A549 (cell line): ENCODE results near the gene GABARAP. TPM values are rescaled to one million over a fixed set of nuclear protein-coding genes. Genes with fewer than 3 reads are reported as not detected.

ENCODE experiments used
- ATAC-seq, 2 experiments: fragments of 200-7000 bp in 1 of 2; fragments of >200 bp in 1 of 2; cut with Nextera tagmentation in 1 of 2; cut with Tn5 transposase in 1 of 2; 3 replicates each; pipeline versions ENCODE4 v1.8.0 to v1.9.1; 2018 to 2020; ENCODE audit warnings: mild to moderate bottlenecking in 1 of 2, moderate library complexity in 1 of 2
- CTCF ChIA-PET: fragments of 300-600 bp; sonication (Branson Sonifier 250); formaldehyde crosslinking; extraction: SDS; loops from one replicate; lab custom pipeline; 2021; ENCODE audit warnings: antibody characterized with exemption, inconsistent platforms; lab: Yijun Ruan, JAX
- POLR2A ChIA-PET: fragments of 350-600 bp; formaldehyde crosslinking; extraction: SDS; loops from one replicate; lab custom pipeline; 2021; ENCODE audit warnings: antibody characterized with exemption, inconsistent platforms; lab: Yijun Ruan, JAX
- DNase-seq, 2 experiments: peaks; one replicate each; pipeline versions ENCODE4 v3.0.0 to v3.0.0-alpha.2; 2011 to 2016; ENCODE audit warnings: low read depth in 1 of 2, low spot score in 1 of 2
- FAIRE-seq: peaks from 2 replicates; lab custom pipeline; 2011; peaks lifted over from hg19 to GRCh38; lab: Jason Lieb, UNC
- H3K27ac ChIP-seq, 2 experiments: fragments of >200 bp; sonication (Bioruptor Twin); formaldehyde crosslinking; 3 replicates each; pipeline ENCODE4 v1.5.1; 2016 to 2017
- H3K4me1 ChIP-seq: fragments of >200 bp; sonication (Bioruptor Twin); formaldehyde crosslinking; 3 replicates; pipeline ENCODE4 v1.6.1; 2016
- H3K4me2 ChIP-seq: fragments of >200 bp; sonication (Bioruptor Twin); formaldehyde crosslinking; 3 replicates; pipeline ENCODE4 v1.6.1; 2016
- H3K4me3 ChIP-seq: fragments of >200 bp; sonication (Bioruptor Twin); formaldehyde crosslinking; 3 replicates; pipeline ENCODE4 v1.5.1; 2016
- H3K9me3 ChIP-seq: fragments of >200 bp; sonication (Bioruptor Twin); formaldehyde crosslinking; 3 replicates; pipeline ENCODE4 v1.6.1; 2016
- BHLHE40 ChIP-seq: IDR thresholded peaks from 2 replicates; pipeline ENCODE4 v1.6.1; 2012; ENCODE audit warnings: low read depth, low read length, inconsistent platforms
- CEBPB ChIP-seq, 2 experiments: fragments of >200 bp in 1 of 2; sonication (Bioruptor Twin) in 1 of 2; formaldehyde crosslinking in 1 of 2; IDR thresholded peaks; 2 replicates each; pipeline ENCODE4 v1.6.1; 2012 to 2016
- CHD4 ChIP-seq: fragments of 200-600 bp; sonication (generic); IDR thresholded peaks from 2 replicates; pipeline ENCODE4 v1.6.1; 2016; ENCODE audit warnings: antibody characterized with exemption, mild to moderate bottlenecking, borderline replicate concordance
- EHMT2 ChIP-seq: fragments of 200-600 bp; sonication (generic); IDR thresholded peaks from 2 replicates; pipeline ENCODE4 v1.6.1; 2016; ENCODE audit warnings: antibody characterized with exemption, low read depth, mild to moderate bottlenecking, moderate library complexity
- FOSB ChIP-seq: fragments of 250-450 bp; sonication (Bioruptor Pico); IDR thresholded peaks from 2 replicates; pipeline ENCODE4 v1.5.0; 2020; ENCODE audit warnings: mild to moderate bottlenecking, moderate library complexity
- FOXS1 ChIP-seq: fragments of 250-450 bp; sonication (Bioruptor Pico); IDR thresholded peaks from 2 replicates; pipeline ENCODE4 v1.5.0; 2020; ENCODE audit warnings: mild to moderate bottlenecking, moderate library complexity
- GATA3 ChIP-seq: IDR thresholded peaks from 2 replicates; pipeline ENCODE4 v1.6.1; 2012; ENCODE audit warnings: borderline replicate concordance
- HOXB5 ChIP-seq: fragments of 250-450 bp; sonication (Bioruptor Pico); IDR thresholded peaks from 2 replicates; pipeline ENCODE4 v1.5.0; 2020; ENCODE audit warnings: mild to moderate bottlenecking, moderate library complexity
- JUN ChIP-seq, 2 experiments: fragments of >200 bp; sonication (Bioruptor Twin); formaldehyde crosslinking; IDR thresholded peaks; 2 replicates in 1 of 2; 3 replicates in 1 of 2; pipeline ENCODE4 v1.6.1; 2016 to 2017
- JUNB ChIP-seq: fragments of >200 bp; sonication (Bioruptor Twin); formaldehyde crosslinking; IDR thresholded peaks from 2 replicates; pipeline ENCODE4 v1.6.1; 2016
- KDM5A ChIP-seq: fragments of 200-600 bp; sonication (generic); IDR thresholded peaks from 2 replicates; pipeline ENCODE4 v1.6.1; 2016; ENCODE audit warnings: antibody characterized with exemption, mild to moderate bottlenecking
- MAFK ChIP-seq: fragments of 450-650 bp; IDR thresholded peaks from 2 replicates; pipeline ENCODE4 v1.6.1; 2014; ENCODE audit not compliant: partially characterized antibody
- NFE2L2 ChIP-seq: fragments of 150-350 bp; conservative IDR thresholded peaks from 2 replicates; pipeline ENCODE4 v1.6.1; 2014; ENCODE audit warnings: low read length
- NR3C1 ChIP-seq: fragments of >200 bp; sonication (Bioruptor Twin); formaldehyde crosslinking; IDR thresholded peaks from 3 replicates; pipeline ENCODE4 v1.6.1; 2017
- POLR2A ChIP-seq: IDR thresholded peaks from 2 replicates; pipeline ENCODE4 v1.6.1; 2012; ENCODE audit warnings: mild to moderate bottlenecking, low read length
- RAD21 ChIP-seq, 2 experiments: fragments of >200 bp in 1 of 2; sonication (Bioruptor Twin) in 1 of 2; formaldehyde crosslinking in 1 of 2; IDR thresholded peaks in 1 of 2; conservative IDR thresholded peaks in 1 of 2; 2 replicates in 1 of 2; 3 replicates in 1 of 2; pipeline ENCODE4 v1.6.1; 2012 to 2018; ENCODE audit warnings: inconsistent platforms in 1 of 2
- SMC3 ChIP-seq: fragments of >200 bp; sonication (Bioruptor Twin); formaldehyde crosslinking; IDR thresholded peaks from 3 replicates; pipeline ENCODE4 v1.6.1; 2018; ENCODE audit warnings: inconsistent platforms
- WGBS: methylation state at CpG from one replicate; pipeline ENCODE4 v1.1.6; 2017; ENCODE audit errors: missing lambda C conversion rate; 5-methylcytosine and 5-hydroxymethylcytosine counted together
- polyA plus RNA-seq, 4 experiments: library from polyadenylated mRNA; depleted of rRNA in 3 of 4; stranded (reverse); fragments of >200 nt; fragmentation: RNase III in 1 of 4; extraction: RNeasy Plus Mini Kit Qiagen cat#74134 plus additional on column Dnase treatment in 1 of 4; gene quantifications; 2 replicates in 3 of 4; 3 replicates in 1 of 4; pipeline ENCODE4 v1.2.3, GENCODE V29; 2011 to 2017
- TF ChIP-seq, protein P1 (sequence below): IDR thresholded peaks from 2 replicates; pipeline ENCODE4 v1.6.1; 2012
- TF ChIP-seq, protein P2 (sequence below): fragments of 200-600 bp; sonication (generic); IDR thresholded peaks from 2 replicates; pipeline ENCODE4 v1.6.1; 2016; ENCODE audit warnings: antibody characterized with exemption, mild to moderate bottlenecking, moderate library complexity
- TF ChIP-seq, protein P3 (sequence below): fragments of 450-650 bp; IDR thresholded peaks from 2 replicates; pipeline ENCODE4 v1.6.1; 2014; ENCODE audit warnings: antibody characterized with exemption
- TF ChIP-seq, protein P4 (sequence below): IDR thresholded peaks from 2 replicates; pipeline ENCODE4 v1.6.1; 2012; ENCODE audit warnings: low read depth, borderline replicate concordance
- TF ChIP-seq, protein P5 (sequence below): fragments of >200 bp; sonication (Bioruptor Twin); formaldehyde crosslinking; IDR thresholded peaks from 3 replicates; pipeline ENCODE4 v1.6.1; 2016
- TF ChIP-seq, protein P6 (sequence below): fragments of >200 bp; sonication (Bioruptor Twin); formaldehyde crosslinking; IDR thresholded peaks from 3 replicates; pipeline ENCODE4 v1.5.1; 2016
- TF ChIP-seq, protein P7 (sequence below): IDR thresholded peaks from 2 replicates; pipeline ENCODE4 v1.6.1; 2012

GABARAP gene
- polyA plus RNA-seq, 2 of the 4 experiments (the other 2 are of a cell fraction): 399 to 504 TPM

DNA sequence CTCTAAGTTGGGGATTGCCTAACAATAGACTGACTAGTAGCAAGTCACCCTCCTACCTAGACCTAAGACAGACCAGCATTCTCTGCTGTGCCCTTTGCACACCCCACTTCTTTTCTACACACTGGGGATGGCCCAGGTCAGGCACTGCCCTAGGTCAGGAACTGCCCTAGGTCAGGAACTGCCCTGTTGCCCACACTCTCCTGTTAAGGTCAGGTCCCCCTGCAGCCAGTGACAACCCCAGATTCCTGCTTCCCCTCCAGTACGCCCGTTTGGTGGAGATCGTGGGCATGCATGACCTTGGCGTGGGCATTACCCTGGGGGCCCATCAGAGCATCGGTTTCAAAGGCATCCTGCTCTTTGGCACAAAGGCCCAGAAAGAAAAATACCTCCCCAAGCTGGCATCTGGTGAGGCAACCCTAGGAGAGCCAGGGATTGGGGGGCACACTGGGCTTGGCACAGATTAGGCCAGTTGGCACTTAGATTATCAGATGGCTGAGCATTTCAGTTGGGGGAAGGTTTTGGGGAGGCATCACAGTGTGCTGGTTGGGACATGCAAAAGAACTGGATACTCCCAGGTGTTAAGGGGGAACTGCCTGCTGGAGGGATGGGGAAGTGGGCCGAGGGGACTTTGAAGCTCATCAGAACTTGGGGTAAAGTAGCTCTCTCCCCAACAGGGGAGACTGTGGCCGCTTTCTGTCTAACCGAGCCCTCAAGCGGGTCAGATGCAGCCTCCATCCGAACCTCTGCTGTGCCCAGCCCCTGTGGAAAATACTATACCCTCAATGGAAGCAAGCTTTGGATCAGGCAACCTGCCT, 20.8 kb downstream of the GABARAP start:
- DNase-seq: no peak
- Histone ChIP-seq H3K4me3 (no peak overlapping the region), H3K27ac (peak overlapping the region in 1 of 2 experiments; percentile 98; a peak in 4 of 6 replicates), H3K9me3 (no peaks in the 10 kb centered on the region), H3K4me2 (peak overlapping the region; percentile 86), H3K4me1 (peaks cover 36% of the 10 kb centered on the region)
- ChIA-PET POLR2A (interaction anchor here (0.8 to 2.7 kb wide), 8 partner anchors 8 to 93 kb away, joined by 3 to 63 read pairs (median 4); partner anchors contain the start of genes DVL2, GABARAP, PHF23 and SLC2A4), CTCF (interaction anchor here (0.6 to 10.0 kb wide), 26 partner anchors 12 to 644 kb away, joined by 3 to 169 read pairs (median 4); partner anchors contain the start of genes DVL2, GABARAP and PHF23)
- TF ChIP-seq, protein P1, sequence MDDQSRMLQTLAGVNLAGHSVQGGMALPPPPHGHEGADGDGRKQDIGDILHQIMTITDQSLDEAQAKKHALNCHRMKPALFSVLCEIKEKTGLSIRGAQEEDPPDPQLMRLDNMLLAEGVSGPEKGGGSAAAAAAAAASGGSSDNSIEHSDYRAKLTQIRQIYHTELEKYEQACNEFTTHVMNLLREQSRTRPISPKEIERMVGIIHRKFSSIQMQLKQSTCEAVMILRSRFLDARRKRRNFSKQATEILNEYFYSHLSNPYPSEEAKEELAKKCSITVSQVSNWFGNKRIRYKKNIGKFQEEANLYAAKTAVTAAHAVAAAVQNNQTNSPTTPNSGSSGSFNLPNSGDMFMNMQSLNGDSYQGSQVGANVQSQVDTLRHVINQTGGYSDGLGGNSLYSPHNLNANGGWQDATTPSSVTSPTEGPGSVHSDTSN: peak; percentile 14
- TF ChIP-seq NR3C1 (no peak), FOXS1 (CRISPR knock-in tag) (no peak), NFE2L2 (no peak)
- TF ChIP-seq, protein P2, sequence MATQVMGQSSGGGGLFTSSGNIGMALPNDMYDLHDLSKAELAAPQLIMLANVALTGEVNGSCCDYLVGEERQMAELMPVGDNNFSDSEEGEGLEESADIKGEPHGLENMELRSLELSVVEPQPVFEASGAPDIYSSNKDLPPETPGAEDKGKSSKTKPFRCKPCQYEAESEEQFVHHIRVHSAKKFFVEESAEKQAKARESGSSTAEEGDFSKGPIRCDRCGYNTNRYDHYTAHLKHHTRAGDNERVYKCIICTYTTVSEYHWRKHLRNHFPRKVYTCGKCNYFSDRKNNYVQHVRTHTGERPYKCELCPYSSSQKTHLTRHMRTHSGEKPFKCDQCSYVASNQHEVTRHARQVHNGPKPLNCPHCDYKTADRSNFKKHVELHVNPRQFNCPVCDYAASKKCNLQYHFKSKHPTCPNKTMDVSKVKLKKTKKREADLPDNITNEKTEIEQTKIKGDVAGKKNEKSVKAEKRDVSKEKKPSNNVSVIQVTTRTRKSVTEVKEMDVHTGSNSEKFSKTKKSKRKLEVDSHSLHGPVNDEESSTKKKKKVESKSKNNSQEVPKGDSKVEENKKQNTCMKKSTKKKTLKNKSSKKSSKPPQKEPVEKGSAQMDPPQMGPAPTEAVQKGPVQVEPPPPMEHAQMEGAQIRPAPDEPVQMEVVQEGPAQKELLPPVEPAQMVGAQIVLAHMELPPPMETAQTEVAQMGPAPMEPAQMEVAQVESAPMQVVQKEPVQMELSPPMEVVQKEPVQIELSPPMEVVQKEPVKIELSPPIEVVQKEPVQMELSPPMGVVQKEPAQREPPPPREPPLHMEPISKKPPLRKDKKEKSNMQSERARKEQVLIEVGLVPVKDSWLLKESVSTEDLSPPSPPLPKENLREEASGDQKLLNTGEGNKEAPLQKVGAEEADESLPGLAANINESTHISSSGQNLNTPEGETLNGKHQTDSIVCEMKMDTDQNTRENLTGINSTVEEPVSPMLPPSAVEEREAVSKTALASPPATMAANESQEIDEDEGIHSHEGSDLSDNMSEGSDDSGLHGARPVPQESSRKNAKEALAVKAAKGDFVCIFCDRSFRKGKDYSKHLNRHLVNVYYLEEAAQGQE: no peak
- peak in 1 of 2 experiments; percentile 0; a peak in 2 of 6 replicates for ATAC-seq
- no peak for FAIRE-seq
- 90% methylated on average over 10 of the region's 10 CpGs for WGBS

DNA sequence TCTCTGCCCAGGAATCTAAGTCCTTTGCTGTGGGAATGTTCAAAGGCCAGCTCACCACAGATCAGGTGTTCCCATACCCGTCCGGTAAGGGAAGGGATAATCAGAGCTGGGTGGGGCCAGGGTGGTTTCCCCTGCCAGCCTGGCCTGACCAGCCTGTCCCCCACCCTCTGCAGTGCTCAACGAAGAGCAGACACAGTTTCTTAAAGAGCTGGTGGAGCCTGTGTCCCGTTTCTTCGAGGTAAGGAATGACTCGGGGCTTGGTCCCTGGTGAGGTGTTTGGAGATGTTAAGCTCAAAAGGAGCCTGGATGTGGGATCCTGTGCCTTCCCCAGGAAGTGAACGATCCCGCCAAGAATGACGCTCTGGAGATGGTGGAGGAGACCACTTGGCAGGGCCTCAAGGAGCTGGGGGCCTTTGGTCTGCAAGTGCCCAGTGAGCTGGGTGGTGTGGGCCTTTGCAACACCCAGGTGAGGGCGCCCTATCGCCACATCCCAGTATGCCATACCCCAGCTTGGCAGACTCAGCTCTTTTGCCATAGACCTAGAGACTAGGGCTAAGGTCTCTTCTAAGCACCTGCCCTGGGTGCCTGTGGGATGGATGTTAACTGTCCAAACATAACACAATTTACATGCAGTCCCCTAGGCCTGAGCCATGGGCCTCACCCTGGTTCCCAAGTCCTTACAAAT, 21.5 kb downstream of the GABARAP start:
- H3K4me3 ChIP-seq: peak overlapping the region; percentile 74
- H3K4me1 ChIP-seq: peaks cover 44% of the 10 kb centered on the region
- DNase-seq: peak; percentile 87 to 92
- H3K9me3 ChIP-seq: no peaks in the 10 kb centered on the region
- FAIRE-seq: peak; percentile 91
- POLR2A ChIA-PET: interaction anchor here (0.6 to 2.7 kb wide), 9 partner anchors 9 to 349 kb away, joined by 3 to 63 read pairs (median 5); partner anchors contain the start of genes DVL2, GABARAP, PHF23 and SLC2A4
- WGBS: 9% methylated on average over 11 of the region's 11 CpGs
- peak overlapping the region; percentile 88 to 98 for H3K27ac ChIP-seq
- H3K4me2 ChIP-seq: peak overlapping the region; percentile 86
- CTCF ChIA-PET: interaction anchor here (0.5 to 10.0 kb wide), 30 partner anchors 11 to 644 kb away, joined by 3 to 169 read pairs (median 4); partner anchors contain the start of genes DVL2, GABARAP and PHF23
- ATAC-seq: peak; percentile 55 to 76
- TF ChIP-seq CHD4 (no peak), SMC3 (peak; percentile 46; the same call in 2 of the 3 replicates), JUNB (no peak), JUN (IDR thresholded peaks at IDR 0.05) (peak in 1 of 2 experiments; percentile 12; a peak in 2 of 5 replicates), GATA3 (no peak), KDM5A (no peak), MAFK (peak; percentile 93), RAD21 (conservative IDR thresholded peaks at IDR 0.05 in 1 of 2, IDR thresholded peaks at IDR 0.05 in 1 of 2) (peak; percentile 60 to 69), NR3C1 (no peak), FOSB (no peak), NFE2L2 (no peak), CEBPB (IDR thresholded peaks at IDR 0.05) (peak in 1 of 2 experiments; percentile 18; a peak in 1 of 4 replicates), BHLHE40 (no peak), HOXB5 (CRISPR knock-in tag) (no peak; the same call in 1 of the 2 replicates), POLR2A (peak; percentile 30), EHMT2 (no peak)
- TF ChIP-seq, protein P3, sequence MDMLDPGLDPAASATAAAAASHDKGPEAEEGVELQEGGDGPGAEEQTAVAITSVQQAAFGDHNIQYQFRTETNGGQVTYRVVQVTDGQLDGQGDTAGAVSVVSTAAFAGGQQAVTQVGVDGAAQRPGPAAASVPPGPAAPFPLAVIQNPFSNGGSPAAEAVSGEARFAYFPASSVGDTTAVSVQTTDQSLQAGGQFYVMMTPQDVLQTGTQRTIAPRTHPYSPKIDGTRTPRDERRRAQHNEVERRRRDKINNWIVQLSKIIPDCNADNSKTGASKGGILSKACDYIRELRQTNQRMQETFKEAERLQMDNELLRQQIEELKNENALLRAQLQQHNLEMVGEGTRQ: no peak
- TF ChIP-seq, protein P4, sequence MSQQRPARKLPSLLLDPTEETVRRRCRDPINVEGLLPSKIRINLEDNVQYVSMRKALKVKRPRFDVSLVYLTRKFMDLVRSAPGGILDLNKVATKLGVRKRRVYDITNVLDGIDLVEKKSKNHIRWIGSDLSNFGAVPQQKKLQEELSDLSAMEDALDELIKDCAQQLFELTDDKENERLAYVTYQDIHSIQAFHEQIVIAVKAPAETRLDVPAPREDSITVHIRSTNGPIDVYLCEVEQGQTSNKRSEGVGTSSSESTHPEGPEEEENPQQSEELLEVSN: no peak
- TF ChIP-seq, protein P5, sequence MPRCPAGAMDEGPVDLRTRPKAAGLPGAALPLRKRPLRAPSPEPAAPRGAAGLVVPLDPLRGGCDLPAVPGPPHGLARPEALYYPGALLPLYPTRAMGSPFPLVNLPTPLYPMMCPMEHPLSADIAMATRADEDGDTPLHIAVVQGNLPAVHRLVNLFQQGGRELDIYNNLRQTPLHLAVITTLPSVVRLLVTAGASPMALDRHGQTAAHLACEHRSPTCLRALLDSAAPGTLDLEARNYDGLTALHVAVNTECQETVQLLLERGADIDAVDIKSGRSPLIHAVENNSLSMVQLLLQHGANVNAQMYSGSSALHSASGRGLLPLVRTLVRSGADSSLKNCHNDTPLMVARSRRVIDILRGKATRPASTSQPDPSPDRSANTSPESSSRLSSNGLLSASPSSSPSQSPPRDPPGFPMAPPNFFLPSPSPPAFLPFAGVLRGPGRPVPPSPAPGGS: no peak
- TF ChIP-seq, protein P6, sequence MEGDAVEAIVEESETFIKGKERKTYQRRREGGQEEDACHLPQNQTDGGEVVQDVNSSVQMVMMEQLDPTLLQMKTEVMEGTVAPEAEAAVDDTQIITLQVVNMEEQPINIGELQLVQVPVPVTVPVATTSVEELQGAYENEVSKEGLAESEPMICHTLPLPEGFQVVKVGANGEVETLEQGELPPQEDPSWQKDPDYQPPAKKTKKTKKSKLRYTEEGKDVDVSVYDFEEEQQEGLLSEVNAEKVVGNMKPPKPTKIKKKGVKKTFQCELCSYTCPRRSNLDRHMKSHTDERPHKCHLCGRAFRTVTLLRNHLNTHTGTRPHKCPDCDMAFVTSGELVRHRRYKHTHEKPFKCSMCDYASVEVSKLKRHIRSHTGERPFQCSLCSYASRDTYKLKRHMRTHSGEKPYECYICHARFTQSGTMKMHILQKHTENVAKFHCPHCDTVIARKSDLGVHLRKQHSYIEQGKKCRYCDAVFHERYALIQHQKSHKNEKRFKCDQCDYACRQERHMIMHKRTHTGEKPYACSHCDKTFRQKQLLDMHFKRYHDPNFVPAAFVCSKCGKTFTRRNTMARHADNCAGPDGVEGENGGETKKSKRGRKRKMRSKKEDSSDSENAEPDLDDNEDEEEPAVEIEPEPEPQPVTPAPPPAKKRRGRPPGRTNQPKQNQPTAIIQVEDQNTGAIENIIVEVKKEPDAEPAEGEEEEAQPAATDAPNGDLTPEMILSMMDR: peak; percentile 66
- TF ChIP-seq, protein P7, sequence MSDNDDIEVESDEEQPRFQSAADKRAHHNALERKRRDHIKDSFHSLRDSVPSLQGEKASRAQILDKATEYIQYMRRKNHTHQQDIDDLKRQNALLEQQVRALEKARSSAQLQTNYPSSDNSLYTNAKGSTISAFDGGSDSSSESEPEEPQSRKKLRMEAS: peak; percentile 27; the same call in 1 of the 2 replicates
